HG02938 (cell line): Measurements from ENCODE around the gene CETP.
A peak's percentile ranks its signal among the peaks of the same experiment; 100 is the strongest.
"Not testable (repeated sequence)": the region's sequence is repeated elsewhere in the genome, so short reads cannot be mapped to it uniquely, and the experiment has no call there.

ENCODE experiments used
- ATAC-seq: cut with Tn5 transposase; IDR thresholded peaks from one replicate; pipeline ENCODE4 v1.9.1; 2021; ENCODE audit warnings: mild to moderate bottlenecking, moderate library complexity; ENCODE audit not compliant: unreplicated experiment

Gene CETP

DNA sequence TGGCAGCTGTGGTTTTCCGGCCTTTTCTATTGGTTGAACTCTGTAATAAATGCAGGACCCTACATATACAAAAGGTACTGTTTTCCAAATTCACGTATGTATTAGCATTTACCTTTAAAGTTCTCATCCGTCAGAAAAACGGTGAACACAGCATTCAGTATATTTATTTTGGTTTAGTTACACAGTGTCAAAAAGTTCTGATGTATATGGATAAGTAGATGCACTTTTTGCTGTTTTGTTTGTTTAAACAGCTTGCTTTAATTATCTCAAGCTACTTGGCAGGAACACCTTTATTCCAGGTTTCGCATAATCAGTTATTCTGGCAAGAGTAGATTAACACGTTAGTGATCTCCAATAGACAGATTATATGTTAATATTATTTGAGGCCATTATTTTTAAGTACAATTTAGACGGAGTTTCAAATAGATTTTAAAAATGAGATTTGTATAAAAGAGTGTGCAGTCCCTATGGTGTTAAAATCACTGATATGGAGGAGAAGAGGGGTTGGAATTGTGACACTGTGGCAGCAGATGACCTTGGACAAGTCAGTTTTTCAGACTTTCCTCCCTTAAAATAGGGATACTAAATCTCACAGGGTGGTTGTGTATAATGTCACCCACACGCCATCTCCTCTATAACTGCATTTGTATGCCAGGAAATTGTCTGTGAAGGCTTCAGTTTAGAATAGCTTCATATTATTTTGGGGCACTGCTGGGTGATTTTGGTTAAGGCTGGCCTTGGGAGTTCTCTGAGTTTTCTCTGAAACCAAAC is 27.7 kb upstream of the CETP start:
- ATAC-seq: no peak

DNA sequence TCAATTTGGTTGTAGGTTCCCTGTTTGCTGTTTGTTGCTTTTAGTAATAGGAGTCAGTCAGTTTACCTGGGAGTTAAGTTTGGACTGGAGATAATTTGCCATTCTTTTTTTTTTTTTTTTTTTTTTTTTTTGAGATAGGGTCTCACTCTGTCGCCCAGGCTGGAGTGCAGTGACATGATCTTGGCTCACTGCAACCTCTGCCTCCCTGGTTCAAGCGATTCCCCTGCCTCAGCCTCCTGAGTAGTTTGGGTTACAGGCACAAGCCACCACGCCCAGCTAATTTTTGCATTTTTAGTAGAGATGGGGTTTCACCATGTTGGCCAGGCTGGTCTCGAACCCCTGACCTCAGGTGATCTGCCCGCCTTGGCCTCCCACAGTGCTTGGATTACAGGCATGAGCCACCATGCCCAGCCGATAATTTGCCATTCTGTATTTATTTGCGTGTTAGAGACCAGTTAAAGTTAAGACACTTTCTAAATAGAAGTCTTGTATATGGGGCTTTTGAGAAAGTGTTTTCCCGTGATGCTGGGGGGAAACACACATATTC is 27.1 kb upstream of the CETP start:
- not testable (repeated sequence) for ATAC-seq

- no peak for ATAC-seq
Observed at GRCh38 chr16:56935201-56935600, 26.5 kb upstream of the CETP start.

DNA sequence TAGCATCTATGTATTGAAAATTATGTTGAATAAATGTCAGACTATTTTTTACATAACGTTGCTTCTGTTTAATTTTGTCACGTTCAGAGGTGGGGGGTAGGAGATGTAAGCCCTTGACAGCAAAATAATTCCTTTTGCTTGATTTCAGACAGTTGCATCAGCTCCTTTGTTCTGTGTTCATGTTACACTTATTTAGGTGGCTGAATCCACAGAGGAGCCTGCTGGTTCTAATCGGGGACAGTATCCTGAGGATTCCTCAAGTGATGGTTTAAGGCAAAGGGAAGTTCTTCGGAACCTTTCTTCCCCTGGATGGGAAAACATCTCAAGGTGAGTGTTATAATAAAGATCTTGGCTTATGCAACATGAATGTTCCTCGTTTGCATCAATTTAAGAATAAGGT is 25.3 kb upstream of the CETP start:
- no peak for ATAC-seq

DNA sequence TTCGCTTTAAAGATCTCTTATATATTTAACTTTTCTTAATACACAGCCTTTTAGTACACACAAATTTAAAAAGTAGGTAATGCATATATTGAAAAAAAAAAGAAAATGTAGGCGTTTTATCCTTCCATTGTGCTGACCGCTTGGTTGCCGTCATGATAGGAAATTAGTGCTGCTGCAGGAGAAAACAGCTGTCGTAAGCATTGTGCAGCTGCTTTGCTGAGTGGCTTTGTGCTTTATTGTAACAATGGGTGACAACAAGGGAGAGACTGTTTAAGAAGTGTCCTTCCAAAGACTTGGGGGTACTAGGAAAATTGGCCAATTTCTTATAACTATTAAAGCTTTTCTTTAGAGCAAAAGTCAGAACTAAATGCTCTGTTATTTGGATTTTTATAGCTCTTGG is 24.8 kb upstream of the CETP start:
- no peak for ATAC-seq

DNA sequence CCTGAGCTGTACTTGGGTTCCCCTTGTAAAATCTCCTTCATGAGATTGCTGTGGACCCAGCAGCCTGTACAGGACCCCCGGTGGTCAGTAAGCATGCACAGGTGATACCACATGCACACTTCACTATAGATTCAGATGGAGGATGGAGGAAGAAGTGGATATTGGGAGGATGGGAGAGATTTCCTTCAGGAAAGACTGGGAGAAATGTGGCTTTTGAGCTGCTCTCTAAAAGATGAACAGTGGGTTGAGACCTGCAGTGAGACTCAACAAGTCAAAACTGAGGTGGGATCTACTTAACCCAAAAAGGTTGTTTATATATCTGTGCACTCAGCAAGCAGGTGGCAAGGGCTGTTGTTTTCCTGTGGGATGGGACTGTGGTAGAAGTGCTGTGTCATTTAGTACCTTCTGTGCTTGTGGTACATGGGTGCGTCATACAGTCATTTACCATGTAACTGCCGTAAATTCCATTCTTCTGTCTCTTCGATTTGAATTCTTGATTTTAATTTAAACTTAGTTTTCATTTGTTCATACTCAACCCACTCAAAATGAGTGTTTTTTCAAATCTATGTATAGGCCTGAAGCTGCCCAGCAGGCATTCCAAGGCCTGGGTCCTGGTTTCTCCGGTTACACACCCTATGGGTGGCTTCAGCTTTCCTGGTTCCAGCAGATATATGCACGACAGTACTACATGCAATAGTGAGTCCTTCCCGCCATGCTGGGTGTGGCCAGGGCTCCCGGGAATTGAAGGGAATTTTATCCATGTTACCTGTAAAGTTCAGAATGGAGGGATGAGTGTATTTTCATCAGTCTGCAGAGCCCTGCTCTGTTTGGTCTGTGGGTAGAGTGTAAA is 22.9 kb upstream of the CETP start:
- no peak for ATAC-seq

GRCh38 chr16:56939801-56940200 is 21.9 kb upstream of the CETP start:
- ATAC-seq: no peak

- ATAC-seq: no peak
Observed at GRCh38 chr16:56941092-56941491, 20.7 kb upstream of the CETP start.

- no peak for ATAC-seq
Observed at GRCh38 chr16:56941856-56942331, 19.9 kb upstream of the CETP start.

DNA sequence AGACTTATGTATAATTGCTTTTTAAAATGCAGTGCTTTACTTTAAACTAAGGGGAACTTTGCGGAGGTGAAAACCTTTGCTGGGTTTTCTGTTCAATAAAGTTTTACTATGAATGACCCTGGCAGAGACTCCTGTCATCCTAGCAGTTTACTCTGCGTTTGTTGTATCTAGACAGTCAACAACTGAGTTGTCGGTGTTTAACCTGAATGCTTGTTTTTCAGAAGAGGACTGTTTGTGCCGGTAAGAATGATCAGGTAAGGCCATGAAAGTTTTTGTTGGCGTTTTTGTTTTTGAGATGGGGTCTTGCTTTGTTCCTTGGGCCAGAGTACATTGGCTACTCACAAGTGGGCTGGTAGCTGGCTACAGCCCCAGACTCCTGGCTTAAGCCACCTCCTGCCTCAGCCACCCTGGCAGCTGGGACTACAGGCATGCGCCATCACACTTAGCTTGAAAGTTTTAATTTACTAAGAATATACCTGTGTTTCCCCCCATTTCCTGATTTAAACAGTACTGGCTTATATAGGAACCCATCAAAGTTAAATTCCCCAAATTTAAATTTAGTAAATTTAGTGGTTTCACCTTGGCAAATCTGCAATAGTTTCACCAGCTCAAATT is 17.9 kb upstream of the CETP start:
- no peak for ATAC-seq

- peak; percentile 59 for ATAC-seq
Observed at GRCh38 chr16:56944954-56945839, 16.6 kb upstream of the CETP start.

DNA sequence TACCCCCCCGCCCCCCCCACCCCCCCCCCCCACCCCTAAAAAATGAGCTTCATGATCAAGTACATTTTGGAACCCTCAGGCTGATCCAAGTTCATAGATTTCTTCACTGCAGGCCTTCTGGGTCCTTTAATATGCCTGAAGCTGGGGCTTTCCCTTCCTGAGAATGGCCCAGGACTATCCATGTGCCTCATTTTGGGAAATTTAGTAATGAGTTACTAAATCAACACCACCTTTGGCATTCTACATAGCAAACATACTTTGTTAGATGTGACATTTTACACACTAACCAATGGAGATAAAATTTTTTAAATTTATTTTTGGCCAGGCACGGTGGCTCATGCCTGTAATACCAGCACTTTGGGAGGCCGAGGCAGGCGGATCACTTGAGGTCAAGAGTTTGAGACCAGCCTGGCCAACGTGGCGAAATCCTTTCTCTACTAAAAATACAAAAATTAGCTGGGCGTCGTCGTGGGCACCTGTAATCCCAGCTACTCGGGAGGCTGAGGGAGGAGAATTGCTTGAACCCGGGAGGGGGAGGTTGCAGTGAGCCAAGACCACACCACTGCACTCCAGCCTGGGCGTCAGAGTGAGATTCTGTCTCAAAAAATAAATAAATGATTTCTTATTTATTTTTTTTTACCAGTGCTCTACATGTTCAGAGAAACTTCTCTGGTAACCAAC is 15.8 kb upstream of the CETP start:
- ATAC-seq: no peak

DNA sequence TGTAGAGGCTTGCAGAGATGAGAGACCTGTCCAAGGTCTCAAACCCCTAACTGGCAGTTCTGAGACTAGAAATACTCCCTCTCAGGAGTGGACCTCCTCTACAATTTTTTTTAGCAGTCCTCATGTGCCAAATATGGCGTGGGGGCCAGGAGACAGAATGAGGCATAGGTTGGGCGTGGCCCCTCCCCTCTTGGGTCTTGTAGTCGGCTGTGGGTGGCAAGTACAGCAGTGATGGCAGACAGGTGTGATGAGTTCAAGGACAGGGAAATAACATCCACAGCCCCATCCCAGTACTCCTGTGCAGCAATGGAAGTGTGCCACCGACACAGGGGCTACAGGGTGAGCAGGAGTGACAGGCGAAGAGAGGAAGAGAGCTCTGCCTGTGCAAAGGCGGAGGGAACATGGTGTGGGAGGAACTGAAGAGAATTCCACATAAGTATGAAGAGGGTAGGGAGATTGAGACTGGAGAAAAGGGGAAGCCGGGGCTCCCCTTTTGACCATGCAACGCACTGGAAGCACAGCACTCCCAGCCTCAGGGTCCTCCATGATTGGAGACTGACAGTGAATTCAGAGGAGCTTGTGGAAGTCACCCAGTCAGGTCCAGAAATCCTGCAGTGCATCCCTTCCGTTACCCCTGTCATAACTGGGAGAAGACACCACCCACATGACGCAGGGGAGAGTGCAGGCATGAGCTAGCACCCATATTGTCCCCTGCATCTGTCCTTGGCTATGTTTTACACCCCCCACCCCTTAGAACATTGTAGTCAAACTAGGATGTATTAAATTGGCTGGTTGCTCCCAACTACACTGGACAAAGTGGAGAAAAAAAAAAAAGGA is 14.8 kb upstream of the CETP start:
- ATAC-seq: no peak

- no peak for ATAC-seq
Observed at GRCh38 chr16:56947604-56947995, 14.2 kb upstream of the CETP start.

DNA sequence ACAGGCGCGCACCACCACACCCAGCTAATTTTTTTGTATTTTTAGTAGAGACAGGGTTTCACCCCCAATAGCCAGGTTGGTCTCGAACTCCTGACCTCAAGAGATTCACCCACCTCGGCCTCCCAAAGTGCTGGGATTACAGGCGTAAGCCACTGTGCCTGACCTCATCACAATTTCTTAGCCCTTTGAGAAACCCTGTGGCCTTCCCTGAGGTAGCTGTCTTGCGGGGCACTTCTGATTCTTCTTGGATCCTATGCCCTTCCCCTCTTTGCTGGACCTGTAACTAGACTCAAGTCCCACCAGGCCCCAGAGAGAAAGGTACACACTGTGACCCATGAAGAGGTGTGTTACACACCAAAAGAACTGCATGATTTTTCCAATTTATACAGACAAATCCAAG is 13.5 kb upstream of the CETP start:
- ATAC-seq: no peak

- ATAC-seq: no peak
Observed at GRCh38 chr16:56950051-56950450, 11.7 kb upstream of the CETP start.

DNA sequence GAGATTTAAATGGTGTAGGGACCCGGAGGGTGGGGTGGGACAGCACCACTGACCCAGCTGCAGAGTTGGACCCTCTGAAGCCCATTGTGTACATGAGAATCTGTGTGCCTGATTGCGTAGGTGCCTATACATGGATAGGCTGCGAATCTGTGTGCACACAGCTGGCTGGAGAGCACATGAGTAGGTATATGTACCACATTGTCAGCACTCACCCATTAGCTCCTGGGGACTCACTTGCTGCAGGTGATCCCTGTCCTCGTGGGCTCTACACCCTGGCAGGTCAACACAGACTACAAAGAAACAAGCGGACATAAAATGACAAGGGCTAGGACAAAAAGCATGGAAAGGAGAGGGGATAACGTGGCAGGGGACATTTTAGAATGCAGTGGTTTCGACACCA is 11.3 kb upstream of the CETP start:
- no peak for ATAC-seq

DNA sequence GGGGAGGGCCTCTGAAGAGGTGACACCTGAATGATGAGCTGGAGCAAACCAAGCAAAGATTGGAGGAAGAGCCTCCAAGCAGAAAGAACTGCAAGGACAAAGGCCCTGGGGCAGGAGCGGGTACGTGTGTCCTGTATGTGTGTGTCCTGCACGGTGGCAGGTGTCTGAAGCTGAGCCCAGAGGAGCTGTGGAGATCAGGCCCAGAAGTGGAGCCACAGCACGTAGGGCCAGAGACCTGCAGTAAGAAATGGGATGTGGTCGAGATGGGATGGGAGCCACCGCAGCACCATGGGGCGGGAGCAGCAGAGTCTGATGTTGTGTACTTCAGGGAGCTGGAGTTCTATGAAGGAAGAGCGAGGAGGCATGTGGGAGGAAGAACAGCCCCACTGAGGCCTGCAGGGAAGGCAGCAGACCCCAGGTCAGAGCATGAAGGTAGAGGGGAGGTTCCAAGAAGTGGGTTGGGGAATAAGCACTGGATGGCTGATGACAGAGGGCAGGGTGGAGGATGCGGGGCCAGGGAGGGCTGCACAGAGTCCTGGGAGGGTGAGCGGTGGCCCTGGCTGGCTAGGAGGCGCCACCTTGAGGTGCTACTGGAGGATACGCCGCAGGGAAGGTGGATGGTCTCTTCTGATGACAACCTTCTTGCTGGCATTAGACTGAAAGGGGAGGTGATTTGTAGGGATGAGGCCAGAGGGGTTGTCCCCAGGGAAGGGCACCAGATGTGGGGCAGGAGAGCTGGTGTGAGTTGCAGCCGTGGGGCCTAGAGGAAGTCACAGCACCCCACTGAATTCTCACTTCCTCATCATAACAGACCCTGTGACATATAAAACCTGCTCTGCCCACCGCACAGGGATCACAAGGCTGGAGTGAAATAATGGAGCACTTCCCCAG is 10.6 kb upstream of the CETP start:
- peak; percentile 63 for ATAC-seq
